Endothelial cell of umbilical vein (primary cell): ENCODE results near the gene GLUD1. TPM values are rescaled to one million over a fixed set of nuclear protein-coding genes. Genes with fewer than 3 reads are reported as not detected.

Experiments used
- BruUV-seq: library from RNA; stranded (reverse); fragments of 400-500 nt; replicated peaks from 2 replicates; lab custom pipeline; 2021; lab: Mats Ljungman, UMichigan
- CTCF ChIA-PET: fragments of 300-600, 350-600 bp; sonication (Branson Sonifier 250); formaldehyde crosslinking; loops from one replicate; lab custom pipeline; 2021; ENCODE audit warnings: antibody characterized with exemption, inconsistent platforms; lab: Charles Lee
- POLR2A ChIA-PET: fragments of 300-600, 350-600 bp; sonication (Branson Sonifier 250); formaldehyde crosslinking; loops from one replicate; lab custom pipeline; 2021; ENCODE audit warnings: antibody characterized with exemption, inconsistent platforms; lab: Charles Lee
- DNase-seq: peaks from one replicate; pipeline ENCODE4 v3.0.0-alpha.2; 2011; ENCODE audit warnings: low read depth, low spot score
- FAIRE-seq: peaks from 2 replicates; lab custom pipeline; 2011; peaks lifted over from hg19 to GRCh38; lab: Jason Lieb, UNC
- H2AFZ ChIP-seq: 2 replicates; pipeline ENCODE4 v1.6.0; 2012; ENCODE audit warnings: low read depth, low read length, control low read depth, inconsistent platforms
- H3K27ac ChIP-seq: 2 replicates; pipeline ENCODE4 v1.5.1; 2011; ENCODE audit warnings: low read depth, mild to moderate bottlenecking, control low read depth, low read length, moderate library complexity; ENCODE audit not compliant: insufficient read depth
- H3K27me3 ChIP-seq, 2 experiments: 2 replicates each; pipeline versions ENCODE4 v1.6.0 to v1.6.1; 2011; ENCODE audit warnings: low read length in 2 of 2, mixed read lengths in 1 of 2; ENCODE audit not compliant: control insufficient read depth in 2 of 2, insufficient read depth in 2 of 2
- H3K36me3 ChIP-seq, 2 experiments: 2 replicates in 1 of 2; 3 replicates in 1 of 2; pipeline ENCODE4 v1.5.1; 2011; ENCODE audit warnings: low read length in 2 of 2, mild to moderate bottlenecking in 1 of 2, moderate library complexity in 1 of 2; ENCODE audit not compliant: control insufficient read depth in 2 of 2, insufficient read depth in 2 of 2; ENCODE audit errors: extremely low read depth in 1 of 2
- H3K4me1 ChIP-seq: 3 replicates; pipeline ENCODE4 v1.5.1; 2011; ENCODE audit warnings: mild to moderate bottlenecking, low read length; ENCODE audit not compliant: control insufficient read depth, insufficient read depth; ENCODE audit errors: extremely low read depth
- H3K4me2 ChIP-seq: 2 replicates; pipeline ENCODE4 v1.6.1; 2011; ENCODE audit warnings: low read length, control low read depth, mixed read lengths; ENCODE audit not compliant: insufficient read depth
- H3K4me3 ChIP-seq, 3 experiments: fragments of 200-600 bp in 1 of 3; sonication (generic), shearing (Covaris generic) in 1 of 3; replicated peaks in 1 of 3; 2 replicates each; pipeline ENCODE4 v1.5.1; 2011 to 2016; ENCODE audit warnings: control low read depth in 3 of 3, low read length in 3 of 3, mild to moderate bottlenecking in 2 of 3, inconsistent platforms in 1 of 3, low read depth in 1 of 3, moderate library complexity in 1 of 3; ENCODE audit not compliant: insufficient read depth in 1 of 3
- H3K79me2 ChIP-seq: 2 replicates; pipeline ENCODE4 v1.6.0; 2012; ENCODE audit warnings: low read length, inconsistent platforms; ENCODE audit not compliant: control insufficient read depth, insufficient read depth
- H3K9ac ChIP-seq: replicated peaks from 2 replicates; pipeline ENCODE3; 2011; ENCODE audit warnings: low read length, control low read depth; ENCODE audit not compliant: insufficient read depth; ENCODE audit errors: extremely low read depth
- H3K9me1 ChIP-seq: replicated peaks from 3 replicates; pipeline ENCODE4 v1.6.0; 2011; ENCODE audit warnings: mild to moderate bottlenecking, low read length; ENCODE audit not compliant: control insufficient read depth, insufficient read depth; ENCODE audit errors: extremely low read depth
- H3K9me3 ChIP-seq: replicated peaks from 2 replicates; pipeline ENCODE4 v1.5.1; 2012; ENCODE audit warnings: low read length, inconsistent platforms; ENCODE audit not compliant: control insufficient read depth, insufficient read depth
- H4K20me1 ChIP-seq: replicated peaks from 2 replicates; pipeline ENCODE3; 2011; ENCODE audit warnings: mild to moderate bottlenecking, low read length; ENCODE audit not compliant: control insufficient read depth, insufficient read depth; ENCODE audit errors: extremely low read depth
- EZH2 ChIP-seq: IDR thresholded peaks from 2 replicates; pipeline ENCODE4 v1.6.1; 2012; ENCODE audit warnings: borderline replicate concordance, low read depth, mild to moderate bottlenecking, moderate library complexity, low read length, inconsistent platforms; ENCODE audit not compliant: severe bottlenecking
- FOS ChIP-seq: IDR thresholded peaks from 2 replicates; pipeline ENCODE4 v1.6.1; 2011; ENCODE audit warnings: mild to moderate bottlenecking, low read length, moderate library complexity, borderline replicate concordance; ENCODE audit not compliant: insufficient read depth
- GATA2 ChIP-seq: IDR thresholded peaks from 2 replicates; pipeline ENCODE4 v1.7.0; 2011; ENCODE audit warnings: low read depth, mild to moderate bottlenecking, moderate library complexity, mixed read lengths, low read length; ENCODE audit not compliant: insufficient read length, insufficient read depth
- JUN ChIP-seq: IDR thresholded peaks from 2 replicates; pipeline ENCODE4 v1.6.1; 2011; ENCODE audit warnings: borderline replicate concordance, low read depth; ENCODE audit not compliant: insufficient read length, insufficient read depth
- MYC ChIP-seq: IDR thresholded peaks from one replicate; pipeline ENCODE4 v1.6.1; 2011; ENCODE audit warnings: mild to moderate bottlenecking, low read depth, low read length
- POLR2A ChIP-seq: IDR thresholded peaks from 2 replicates; pipeline ENCODE4 v1.6.1; 2012; ENCODE audit warnings: low read depth, mild to moderate bottlenecking, control low read depth, low read length
- POLR2AphosphoS5 ChIP-seq: IDR thresholded peaks from 2 replicates; pipeline ENCODE4 v1.6.1; 2012; ENCODE audit warnings: low read depth, mild to moderate bottlenecking, control low read depth, low read length, moderate library complexity; ENCODE audit not compliant: insufficient read depth
- dilution Hi-C: fragments of 300-500 bp; cut with MboI; formaldehyde crosslinking; loops from one replicate; pipeline ENCODE4 v1.15.0; 2019; ENCODE audit warnings: low sequenced_read_pairs; ENCODE audit not compliant: extremely low pct_ligation_motif_present
- intact Hi-C: fragments of 100-400 bp; cut with micrococcal nuclease; formaldehyde crosslinking; loops from one replicate; pipeline ENCODE4 v1.10.0; 2022
- polyA plus RNA-seq, 4 experiments: library from polyadenylated mRNA; depleted of rRNA in 3 of 4; stranded (reverse) in 3 of 4; unstranded in 1 of 4; fragments of >200 nt; gene quantifications; 2 replicates each; pipeline versions ENCODE4 v1.2.1 to v1.2.3, GENCODE V29; 2011 to 2012; ENCODE audit warnings: missing spikeins in 1 of 4
- total RNA-seq: library from RNA; stranded (reverse); gene quantifications from 2 replicates; pipeline ENCODE4 v1.2.3, GENCODE V29; 2021
- TF ChIP-seq, protein P1 (sequence below), 2 donors: IDR thresholded peaks; 1 replicate in 1 of 2; 2 replicates in 1 of 2; pipeline ENCODE4 v1.5.1; 2011; ENCODE audit warnings: low read length in 2 of 2, mild to moderate bottlenecking in 2 of 2, moderate library complexity in 2 of 2, control low read depth in 1 of 2, inconsistent platforms in 1 of 2, low read depth in 1 of 2; ENCODE audit not compliant: insufficient read depth in 1 of 2; ENCODE audit errors: extremely low read depth in 1 of 2
- TF ChIP-seq, protein P2 (sequence below): IDR thresholded peaks from 2 replicates; pipeline ENCODE4 v1.6.1; 2011; ENCODE audit not compliant: insufficient read depth, insufficient read length

Gene GLUD1
- total and polyA plus RNA-seq, 2 donors (not counting 3 experiments of a cell fraction or from before 2014, with no cell fraction given), result 41.9 to 94.7 TPM

GRCh38 chr10:87060280-87060928, 34.2 kb downstream of the GLUD1 start:
- Histone ChIP-seq H3K4me1 (no peaks in the 10 kb centered on the region), H2AFZ (no peak overlapping the region), H3K4me3 (no peak overlapping the region), H3K36me3 (peaks cover 4 to 10% of the 10 kb centered on the region in 2 experiments), H3K27me3 (no peaks in the 10 kb centered on the region), H3K9ac (no peak overlapping the region), H3K9me3 (no peaks in the 10 kb centered on the region), H3K27ac (no peak overlapping the region), H3K9me1 (no peaks in the 10 kb centered on the region), H4K20me1 (no peaks in the 10 kb centered on the region), H3K79me2 (no peaks in the 10 kb centered on the region), H3K4me2 (no peak overlapping the region)
- DNase-seq (no peak), FAIRE-seq (no peak)
- dilution Hi-C loops, result no loop called here
- POLR2A ChIA-PET, result no interaction called here
- intact Hi-C loops, result no loop called here
- TF ChIP-seq EZH2 (no peak), POLR2AphosphoS5 (no peak), JUN (no peak), MYC (no peak), FOS (no peak), POLR2A (no peak), GATA2 (no peak)
- TF ChIP-seq, protein P1, sequence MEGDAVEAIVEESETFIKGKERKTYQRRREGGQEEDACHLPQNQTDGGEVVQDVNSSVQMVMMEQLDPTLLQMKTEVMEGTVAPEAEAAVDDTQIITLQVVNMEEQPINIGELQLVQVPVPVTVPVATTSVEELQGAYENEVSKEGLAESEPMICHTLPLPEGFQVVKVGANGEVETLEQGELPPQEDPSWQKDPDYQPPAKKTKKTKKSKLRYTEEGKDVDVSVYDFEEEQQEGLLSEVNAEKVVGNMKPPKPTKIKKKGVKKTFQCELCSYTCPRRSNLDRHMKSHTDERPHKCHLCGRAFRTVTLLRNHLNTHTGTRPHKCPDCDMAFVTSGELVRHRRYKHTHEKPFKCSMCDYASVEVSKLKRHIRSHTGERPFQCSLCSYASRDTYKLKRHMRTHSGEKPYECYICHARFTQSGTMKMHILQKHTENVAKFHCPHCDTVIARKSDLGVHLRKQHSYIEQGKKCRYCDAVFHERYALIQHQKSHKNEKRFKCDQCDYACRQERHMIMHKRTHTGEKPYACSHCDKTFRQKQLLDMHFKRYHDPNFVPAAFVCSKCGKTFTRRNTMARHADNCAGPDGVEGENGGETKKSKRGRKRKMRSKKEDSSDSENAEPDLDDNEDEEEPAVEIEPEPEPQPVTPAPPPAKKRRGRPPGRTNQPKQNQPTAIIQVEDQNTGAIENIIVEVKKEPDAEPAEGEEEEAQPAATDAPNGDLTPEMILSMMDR (IDR thresholded peaks at IDR 0.05; ENCODE audit: extremely low read depth in 1 of 2, insufficient read depth in 1 of 2, low read depth in 1 of 2, low read length in 2 of 2), result no peak
- TF ChIP-seq, protein P2, sequence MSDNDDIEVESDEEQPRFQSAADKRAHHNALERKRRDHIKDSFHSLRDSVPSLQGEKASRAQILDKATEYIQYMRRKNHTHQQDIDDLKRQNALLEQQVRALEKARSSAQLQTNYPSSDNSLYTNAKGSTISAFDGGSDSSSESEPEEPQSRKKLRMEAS, result no peak
- CTCF ChIA-PET, result interaction anchor here (0.9 to 1.0 kb wide), 2 partner anchors 9 to 94 kb away, joined by 3 read pairs; no protein-coding TSS in a partner anchor
- BruUV-seq, result no TSS peak
